MM.1S (cell line): ENCODE data around the gene PIK3CD.

Experiments
- DNase-seq: peaks from one replicate; pipeline ENCODE4 v3.0.0-alpha.2; 2015
- H2AFZ ChIP-seq: fragments of 300-600 bp; sonication (generic); 2 replicates; pipeline ENCODE4 v1.6.0; 2016; ENCODE audit warnings: antibody characterized with exemption, low read length
- H3F3A ChIP-seq: fragments of 300-600 bp; sonication (generic); 2 replicates; pipeline ENCODE4 v1.6.1; 2016; ENCODE audit warnings: mild to moderate bottlenecking, antibody characterized with exemption, low read length, moderate library complexity, mixed read lengths; ENCODE audit not compliant: insufficient read depth
- H3K27ac ChIP-seq: fragments of 300-600 bp; sonication (generic); 2 replicates; pipeline ENCODE4 v1.5.1; 2016; ENCODE audit warnings: mild to moderate bottlenecking, low read length
- H3K27me3 ChIP-seq: fragments of 300-600 bp; sonication (generic); replicated peaks from 2 replicates; pipeline ENCODE4 v1.6.0; 2016; ENCODE audit warnings: low read length; ENCODE audit not compliant: insufficient read depth
- H3K36me3 ChIP-seq: fragments of 300-600 bp; sonication (generic); replicated peaks from 2 replicates; pipeline ENCODE4 v1.6.1; 2016; ENCODE audit warnings: mild to moderate bottlenecking, low read length, mixed read lengths; ENCODE audit not compliant: insufficient read depth
- H3K4me1 ChIP-seq: fragments of 300-600 bp; sonication (generic); 2 replicates; pipeline ENCODE4 v1.6.1; 2016; ENCODE audit warnings: low read length, mixed read lengths
- H3K4me2 ChIP-seq: fragments of 300-600 bp; sonication (generic); 2 replicates; pipeline ENCODE4 v1.6.0; 2016; ENCODE audit warnings: low read depth, low read length
- H3K4me3 ChIP-seq: fragments of 300-600 bp; sonication (generic); 2 replicates; pipeline ENCODE4 v1.5.1; 2016; ENCODE audit warnings: low read length, mixed read lengths
- H3K79me2 ChIP-seq: fragments of 300-600 bp; sonication (generic); 2 replicates; pipeline ENCODE4 v1.6.1; 2016; ENCODE audit warnings: mixed run types, low read length, mixed read lengths
- H3K9ac ChIP-seq: fragments of 300-600 bp; sonication (generic); 2 replicates; pipeline ENCODE4 v1.6.1; 2016; ENCODE audit warnings: low read length, mixed read lengths
- H3K9me2 ChIP-seq: fragments of 300-600 bp; sonication (generic); replicated peaks from 2 replicates; pipeline ENCODE4 v1.6.1; 2016; ENCODE audit warnings: mild to moderate bottlenecking, low read length, mixed read lengths; ENCODE audit not compliant: insufficient read depth
- H3K9me3 ChIP-seq: fragments of 300-600 bp; sonication (generic); replicated peaks from 2 replicates; pipeline ENCODE4 v1.6.1; 2016; ENCODE audit warnings: mild to moderate bottlenecking, low read length, mixed read lengths; ENCODE audit not compliant: insufficient read depth
- H4K20me1 ChIP-seq: fragments of 300-600 bp; sonication (generic); 2 replicates; pipeline ENCODE4 v1.6.1; 2016; ENCODE audit warnings: mild to moderate bottlenecking, low read length, moderate library complexity, mixed read lengths; ENCODE audit not compliant: insufficient read depth
- CTCF ChIP-seq: fragments of 300-600 bp; sonication (generic); IDR thresholded peaks from 2 replicates; pipeline ENCODE4 v1.5.1; 2016; ENCODE audit warnings: antibody characterized with exemption, low read length, mixed read lengths
- EZH2 ChIP-seq: fragments of 300-600 bp; sonication (generic); optimal IDR thresholded peaks from 2 replicates; pipeline ENCODE3; 2017; ENCODE audit warnings: low read depth, mild to moderate bottlenecking, antibody characterized with exemption, low read length, mixed read lengths
- EZH2phosphoT487 ChIP-seq: fragments of 300-600 bp; sonication (generic); IDR thresholded peaks from 2 replicates; pipeline ENCODE4 v1.6.1; 2018; ENCODE audit warnings: antibody characterized with exemption, low read length

The PIK3CD gene

GRCh38 chr1:9603307-9603706 is 48.2 kb upstream of the PIK3CD start:
- Histone ChIP-seq H3K9me3 (no peaks in the 10 kb centered on the region), H2AFZ (no peak overlapping the region), H4K20me1 (no peaks in the 10 kb centered on the region), H3K4me2 (no peak overlapping the region), H3K36me3 (no peaks in the 10 kb centered on the region), H3K79me2 (no peaks in the 10 kb centered on the region), H3K9ac (no peak overlapping the region), H3K27me3 (no peaks in the 10 kb centered on the region), H3K27ac (no peak overlapping the region), H3K4me3 (no peak overlapping the region), H3F3A (no peaks in the 10 kb centered on the region), H3K4me1 (no peaks in the 10 kb centered on the region), H3K9me2 (no peaks in the 10 kb centered on the region)
- no peak for DNase-seq
- TF ChIP-seq CTCF (no peak), EZH2 (no peak), EZH2phosphoT487 (no peak)

- Histone ChIP-seq H3K27ac (no peak overlapping the region), H3K36me3 (no peaks in the 10 kb centered on the region), H3K9me2 (no peaks in the 10 kb centered on the region), H3K4me2 (no peak overlapping the region), H3K9ac (no peak overlapping the region), H3K79me2 (no peaks in the 10 kb centered on the region), H3K9me3 (no peaks in the 10 kb centered on the region), H3K27me3 (no peaks in the 10 kb centered on the region), H3F3A (no peaks in the 10 kb centered on the region), H4K20me1 (no peaks in the 10 kb centered on the region), H2AFZ (no peak overlapping the region), H3K4me1 (no peaks in the 10 kb centered on the region), H3K4me3 (no peak overlapping the region)
- TF ChIP-seq EZH2phosphoT487 (no peak), CTCF (no peak), EZH2 (no peak)
- DNase-seq, result no peak
These were observed 47.5 kb upstream of the PIK3CD start for GRCh38 chr1:9603766-9604753.

GRCh38 chr1:9604836-9605235 is 46.7 kb upstream of the PIK3CD start:
- H3K4me2 ChIP-seq, result no peak overlapping the region
- no peaks in the 10 kb centered on the region for H3K36me3 ChIP-seq
- no peaks in the 10 kb centered on the region for H3K9me3 ChIP-seq
- H3F3A ChIP-seq, result no peaks in the 10 kb centered on the region
- DNase-seq, result no peak
- no peak for TF ChIP-seq EZH2
- TF ChIP-seq CTCF, result no peak
- no peak for TF ChIP-seq EZH2phosphoT487
- no peak overlapping the region for H2AFZ ChIP-seq
- H3K79me2 ChIP-seq, result no peaks in the 10 kb centered on the region
- H3K9me2 ChIP-seq, result no peaks in the 10 kb centered on the region
- no peak overlapping the region for H3K9ac ChIP-seq
- no peaks in the 10 kb centered on the region for H3K4me1 ChIP-seq
- H3K27me3 ChIP-seq, result no peaks in the 10 kb centered on the region
- no peaks in the 10 kb centered on the region for H4K20me1 ChIP-seq
- H3K4me3 ChIP-seq, result no peak overlapping the region
- no peak overlapping the region for H3K27ac ChIP-seq
